WI38 (cell line): ENCODE results near the gene DCHS1.

ENCODE experiments used
- H3K4me3 ChIP-seq: 2 replicates; pipeline ENCODE4 v1.5.1; 2011; ENCODE audit warnings: low read depth, mild to moderate bottlenecking, control low read depth, low read length
- CTCF ChIP-seq: IDR thresholded peaks from 2 replicates; pipeline ENCODE4 v1.5.1; 2012; ENCODE audit warnings: low read depth, mild to moderate bottlenecking, control low read depth, low read length

The DCHS1 gene

GRCh38 chr11:6635082-6635932 lies 20.3 kb downstream of the DCHS1 start:
- H3K4me3 ChIP-seq: no peak overlapping the region
- no peak for TF ChIP-seq CTCF

GRCh38 chr11:6634534-6634933 lies 21.1 kb downstream of the DCHS1 start:
- no peak for TF ChIP-seq CTCF
- H3K4me3 ChIP-seq: no peak overlapping the region

- TF ChIP-seq CTCF: no peak
- H3K4me3 ChIP-seq: no peak overlapping the region
Measured at GRCh38 chr11:6633422-6634408, 21.9 kb downstream of the DCHS1 start.

GRCh38 chr11:6632116-6633073 lies 23.2 kb downstream of the DCHS1 start:
- TF ChIP-seq CTCF: no peak

GRCh38 chr11:6631361-6631890 lies 24.2 kb downstream of the DCHS1 start:
- H3K4me3 ChIP-seq: no peak overlapping the region
- no peak for TF ChIP-seq CTCF

More at GRCh38 chr11:6632116-6633073, 23.2 kb downstream of the DCHS1 start:
- no peak overlapping the region for H3K4me3 ChIP-seq

GRCh38 chr11:6630632-6631291 lies 24.8 kb downstream of the DCHS1 start:
- no peak for TF ChIP-seq CTCF
- no peak overlapping the region for H3K4me3 ChIP-seq
